HFF-Myc (cell line): ENCODE results near the gene TMOD2.

Source experiments
- DNase-seq: peaks from one replicate; pipeline ENCODE4 v3.0.0-alpha.2; 2011; ENCODE audit warnings: low read depth; ENCODE audit errors: extremely low read depth
- H3K4me3 ChIP-seq: replicated peaks from 2 replicates; pipeline ENCODE4 v1.5.1; 2011; ENCODE audit warnings: low read depth, mild to moderate bottlenecking, control low read depth, low read length
- TF ChIP-seq, protein P1 (sequence below): IDR thresholded peaks from 2 replicates; pipeline ENCODE4 v1.5.1; 2012; ENCODE audit warnings: mild to moderate bottlenecking, low read depth, low read length, control low read depth; ENCODE audit errors: missing control alignments

Gene TMOD2

DNA sequence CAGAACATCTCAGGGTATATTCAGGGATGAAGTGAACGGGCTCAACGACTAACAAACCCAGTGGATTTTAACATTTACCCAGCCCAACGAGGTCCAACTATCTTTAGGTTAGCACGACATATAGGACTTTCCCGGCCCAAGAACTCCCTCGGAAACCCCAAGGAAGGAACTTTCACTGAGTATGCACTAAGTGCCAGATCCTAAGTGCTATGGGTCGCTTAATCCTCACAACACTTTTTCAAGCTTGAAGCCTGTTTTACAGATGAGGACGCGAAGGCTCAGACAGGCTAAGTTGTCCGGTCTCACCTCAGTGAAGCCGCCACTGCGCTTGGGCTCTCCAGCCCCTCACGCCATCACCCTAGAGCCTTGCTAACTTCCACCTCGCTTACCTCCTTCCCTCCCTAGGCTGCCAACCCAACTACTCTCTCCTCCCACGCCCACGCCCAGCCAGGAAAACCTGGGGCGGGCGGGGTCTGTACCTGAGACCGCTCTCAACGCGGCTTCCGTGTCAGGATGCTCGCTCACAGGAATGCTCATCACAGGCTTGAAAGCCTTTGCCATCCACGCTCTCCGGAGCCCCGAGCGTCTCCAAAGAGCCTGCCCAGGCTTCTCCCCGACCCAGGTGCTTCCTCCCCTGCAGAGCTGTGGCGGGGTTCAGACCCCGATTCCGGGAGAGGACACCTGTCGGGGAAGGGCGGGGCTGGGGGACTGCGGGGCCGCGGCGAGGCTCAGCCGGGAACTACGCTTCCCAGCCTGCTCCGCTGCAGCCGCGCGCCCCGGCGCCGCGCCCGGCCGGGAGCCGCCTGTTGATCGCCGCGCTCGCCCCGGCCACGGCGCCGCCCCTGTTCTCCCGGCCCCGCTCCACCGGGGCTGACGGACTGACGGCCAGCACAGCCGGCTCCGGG, at the start of gene TMOD2:
Gene TMOD2 (plus strand): TSS at position 806 of the 905 bp plus-strand sequence. CDS start 14,845 bp downstream, outside the sequence.
- peak within 1 kb of the TSS; percentile 39 for H3K4me3 ChIP-seq
- TF ChIP-seq, protein P1, sequence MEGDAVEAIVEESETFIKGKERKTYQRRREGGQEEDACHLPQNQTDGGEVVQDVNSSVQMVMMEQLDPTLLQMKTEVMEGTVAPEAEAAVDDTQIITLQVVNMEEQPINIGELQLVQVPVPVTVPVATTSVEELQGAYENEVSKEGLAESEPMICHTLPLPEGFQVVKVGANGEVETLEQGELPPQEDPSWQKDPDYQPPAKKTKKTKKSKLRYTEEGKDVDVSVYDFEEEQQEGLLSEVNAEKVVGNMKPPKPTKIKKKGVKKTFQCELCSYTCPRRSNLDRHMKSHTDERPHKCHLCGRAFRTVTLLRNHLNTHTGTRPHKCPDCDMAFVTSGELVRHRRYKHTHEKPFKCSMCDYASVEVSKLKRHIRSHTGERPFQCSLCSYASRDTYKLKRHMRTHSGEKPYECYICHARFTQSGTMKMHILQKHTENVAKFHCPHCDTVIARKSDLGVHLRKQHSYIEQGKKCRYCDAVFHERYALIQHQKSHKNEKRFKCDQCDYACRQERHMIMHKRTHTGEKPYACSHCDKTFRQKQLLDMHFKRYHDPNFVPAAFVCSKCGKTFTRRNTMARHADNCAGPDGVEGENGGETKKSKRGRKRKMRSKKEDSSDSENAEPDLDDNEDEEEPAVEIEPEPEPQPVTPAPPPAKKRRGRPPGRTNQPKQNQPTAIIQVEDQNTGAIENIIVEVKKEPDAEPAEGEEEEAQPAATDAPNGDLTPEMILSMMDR: no peak
- DNase-seq: no peak

DNA sequence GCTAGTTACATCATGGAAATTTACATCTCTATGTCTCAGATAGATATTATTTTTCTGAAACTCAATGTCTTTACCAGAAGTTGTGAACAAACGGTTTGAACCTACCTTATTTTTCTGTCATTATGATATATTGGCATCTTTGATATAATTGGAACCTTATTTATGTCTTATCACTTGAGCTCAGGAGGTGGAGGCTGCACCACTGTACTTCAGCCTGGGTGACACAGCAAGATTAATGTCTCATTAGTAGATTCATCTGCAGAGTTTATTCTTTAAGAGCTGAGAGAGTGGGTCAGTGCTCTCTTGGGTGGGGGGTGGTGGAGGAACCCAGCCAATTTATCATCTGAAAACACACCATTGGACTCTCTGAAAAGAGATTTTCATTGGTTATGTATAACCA, 48.7 kb upstream of the TMOD2 start:
- H3K4me3 ChIP-seq: no peak overlapping the region
- TF ChIP-seq, protein P1: no peak
- no peak for DNase-seq

DNA sequence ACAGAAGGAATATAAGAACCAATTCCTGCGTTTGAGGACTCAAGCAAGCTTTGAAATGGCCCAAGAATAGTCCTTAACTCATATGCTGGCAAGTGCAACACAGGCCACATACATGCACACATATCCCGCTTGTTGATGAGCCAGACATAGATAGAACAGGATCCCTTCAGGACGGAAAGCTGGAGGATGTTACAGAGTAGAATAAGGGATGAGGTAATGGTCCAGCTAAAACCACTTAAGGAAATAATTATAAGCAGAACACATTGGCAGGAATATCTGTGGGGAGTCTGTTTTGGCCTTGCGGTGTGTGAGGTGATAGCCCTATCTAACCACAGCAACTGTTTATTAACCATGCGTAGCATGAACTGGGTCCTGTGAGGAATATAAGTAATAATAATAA, 45.1 kb upstream of the TMOD2 start:
- H3K4me3 ChIP-seq: no peak overlapping the region
- TF ChIP-seq, protein P1: no peak
- peak; percentile 33 for DNase-seq

DNA sequence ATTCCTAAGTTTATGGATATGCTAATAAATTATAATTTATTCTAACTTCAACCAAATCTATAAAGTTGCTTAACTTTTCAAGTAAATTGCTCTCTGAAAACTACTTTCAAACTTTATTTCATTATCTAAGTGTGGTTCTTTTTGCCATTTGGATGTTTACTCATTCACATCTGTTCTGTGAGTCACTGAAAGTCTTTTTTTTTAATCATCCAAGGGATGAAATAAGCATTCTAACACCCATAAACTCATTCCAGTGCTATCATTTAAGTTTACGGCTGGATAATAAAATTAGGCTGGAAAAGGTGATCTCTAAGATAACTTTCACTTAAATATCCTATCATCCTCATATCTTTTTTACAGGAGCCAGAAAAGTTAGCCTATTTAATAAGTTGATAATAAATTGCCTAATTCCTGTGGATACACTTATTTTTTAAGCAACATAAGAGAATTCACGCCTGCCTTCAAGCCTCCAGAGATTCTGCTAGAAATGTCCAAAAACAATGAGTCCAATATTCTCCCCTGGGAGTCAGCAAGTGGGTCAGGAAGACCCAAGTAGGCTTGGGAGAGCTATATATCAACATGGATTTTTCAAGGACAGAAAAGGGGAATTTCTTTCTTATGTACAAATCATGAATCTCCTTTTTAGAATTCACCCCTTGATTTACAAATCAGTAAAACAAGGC, 44.3 kb upstream of the TMOD2 start:
- TF ChIP-seq, protein P1: no peak
- H3K4me3 ChIP-seq: no peak overlapping the region
- no peak for DNase-seq

DNA sequence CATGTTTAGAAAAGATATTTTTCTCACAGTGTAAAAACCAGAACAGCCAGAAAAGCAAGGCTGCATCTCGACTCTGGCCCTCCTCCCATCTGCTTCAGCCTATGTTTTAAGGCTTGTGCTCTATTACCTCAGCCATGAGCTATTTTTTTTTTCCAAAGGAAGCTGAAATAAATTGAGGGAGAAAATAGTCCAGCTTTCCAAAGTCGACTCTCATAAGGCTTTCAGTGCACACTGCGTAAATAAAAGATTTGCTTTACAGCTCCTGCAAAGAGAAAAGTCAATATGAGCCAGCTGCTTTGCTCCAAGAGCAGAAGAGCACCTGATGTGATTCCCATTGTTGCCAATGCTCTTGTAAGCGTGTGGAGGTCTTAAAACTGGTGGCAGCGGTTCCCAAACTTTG, 43.4 kb upstream of the TMOD2 start:
- no peak for DNase-seq
- TF ChIP-seq, protein P1: no peak

DNA sequence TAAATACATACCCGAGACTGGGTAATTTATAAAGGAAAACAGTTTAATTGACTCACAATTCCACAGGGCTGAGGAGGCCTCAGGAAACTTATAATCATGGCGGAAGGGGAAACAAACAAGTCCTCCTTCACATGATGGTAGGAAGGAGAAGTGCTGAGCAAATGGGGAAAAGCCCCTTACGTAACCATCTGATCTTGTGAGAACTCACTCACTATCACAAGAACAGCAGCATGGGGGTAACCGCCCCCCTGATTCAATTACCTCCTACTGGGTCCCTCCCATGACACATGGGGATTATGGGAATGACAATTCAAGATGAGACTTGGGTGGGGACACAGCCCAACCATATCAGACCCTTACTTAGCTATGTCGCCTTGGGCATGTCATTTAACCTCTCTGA, 42.4 kb upstream of the TMOD2 start:
- TF ChIP-seq, protein P1: no peak
- no peak overlapping the region for H3K4me3 ChIP-seq
- no peak for DNase-seq

More for the DNA sequence above, 43.4 kb upstream of the TMOD2 start:
- H3K4me3 ChIP-seq: no peak overlapping the region
